Suppressor macrophage treated with lipopolysaccharide for 4 hours (primary cell): ENCODE measurements around the gene CD99.
A peak's percentile ranks its signal among the peaks of the same experiment; 100 is the strongest.

ENCODE experiments used
- DNase-seq: peaks from one replicate; pipeline ENCODE4 v3.0.0-alpha.2; 2020

The CD99 gene

DNA sequence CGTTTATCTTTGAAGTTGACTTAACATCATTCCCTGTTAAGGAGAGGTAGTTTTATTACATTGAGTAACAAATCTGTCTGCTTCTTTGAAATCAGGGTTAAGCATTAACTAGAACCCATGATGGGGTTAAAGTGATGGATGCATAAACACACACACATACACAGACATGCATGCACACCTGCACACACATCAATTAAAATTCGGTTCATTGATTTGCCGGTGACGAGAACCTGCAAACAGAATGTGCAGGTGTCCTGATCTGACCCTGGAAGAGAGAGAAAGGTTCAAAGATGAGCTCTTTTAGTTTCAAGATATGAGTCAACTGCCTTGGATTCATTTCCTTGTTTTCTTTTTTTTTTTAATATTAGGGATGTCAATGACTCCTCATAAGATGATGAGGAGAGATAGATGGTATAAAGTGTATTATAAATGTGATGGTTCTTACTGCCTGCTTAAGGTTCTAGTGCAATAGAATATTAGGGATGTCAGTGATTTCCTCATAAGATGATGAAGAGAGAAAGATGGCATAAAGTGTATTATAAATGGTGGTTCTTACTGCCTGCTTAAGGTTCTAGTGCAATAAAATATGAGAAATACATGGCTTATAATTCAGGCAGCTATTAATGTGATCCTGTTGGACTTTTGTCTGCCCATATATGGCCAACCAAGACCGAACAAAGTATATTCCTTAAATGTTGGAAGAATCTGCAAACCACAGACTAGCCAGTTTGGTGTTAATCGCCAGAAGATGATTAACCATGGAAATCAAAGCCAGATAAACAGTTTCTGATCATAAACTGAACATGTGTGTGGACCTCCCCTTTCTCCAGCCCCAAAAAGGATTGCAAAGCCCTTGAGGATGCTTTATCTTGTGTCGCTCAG, 14.1 kb upstream of the CD99 start:
- DNase-seq, result no peak

DNA sequence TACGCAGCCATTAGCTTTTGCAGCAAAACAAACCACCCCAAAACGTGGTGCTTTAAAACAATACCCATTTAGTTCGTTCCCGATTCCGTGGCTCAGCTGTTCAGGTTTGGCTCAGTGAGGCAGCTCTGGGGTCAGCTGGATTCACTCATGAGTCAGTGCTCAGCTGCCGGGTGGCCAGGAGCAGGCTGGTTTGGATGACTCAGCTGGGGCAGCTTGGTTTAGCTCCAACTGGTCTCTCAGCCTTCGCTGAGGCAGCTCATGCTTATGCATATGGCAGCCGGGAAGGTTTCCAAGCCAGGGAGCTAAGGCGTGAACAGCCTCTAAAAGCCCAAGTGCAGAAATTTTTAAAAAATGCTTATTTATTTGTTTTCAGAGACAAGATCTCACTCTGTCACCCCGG, 13.3 kb upstream of the CD99 start:
- peak; percentile 50 for DNase-seq

DNA sequence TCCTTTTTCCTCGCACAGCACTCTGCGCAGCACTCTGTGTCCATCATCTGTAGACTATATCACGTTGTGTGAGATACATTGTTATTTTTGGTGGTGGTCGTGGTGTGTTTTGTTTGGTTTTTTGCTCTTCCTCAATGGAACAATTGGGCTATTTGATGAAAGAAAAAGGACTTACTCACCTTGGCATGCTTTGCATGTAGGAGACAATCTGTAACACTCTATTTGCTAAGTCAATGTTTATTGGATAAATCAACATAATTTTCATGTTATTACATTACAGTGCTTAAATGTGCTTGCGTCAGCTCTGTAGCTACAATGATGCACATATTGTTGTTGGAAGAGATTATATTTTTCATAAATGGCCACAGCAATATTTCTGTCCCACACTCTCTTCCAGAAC, 12.5 kb upstream of the CD99 start:
- DNase-seq, result no peak

DNA sequence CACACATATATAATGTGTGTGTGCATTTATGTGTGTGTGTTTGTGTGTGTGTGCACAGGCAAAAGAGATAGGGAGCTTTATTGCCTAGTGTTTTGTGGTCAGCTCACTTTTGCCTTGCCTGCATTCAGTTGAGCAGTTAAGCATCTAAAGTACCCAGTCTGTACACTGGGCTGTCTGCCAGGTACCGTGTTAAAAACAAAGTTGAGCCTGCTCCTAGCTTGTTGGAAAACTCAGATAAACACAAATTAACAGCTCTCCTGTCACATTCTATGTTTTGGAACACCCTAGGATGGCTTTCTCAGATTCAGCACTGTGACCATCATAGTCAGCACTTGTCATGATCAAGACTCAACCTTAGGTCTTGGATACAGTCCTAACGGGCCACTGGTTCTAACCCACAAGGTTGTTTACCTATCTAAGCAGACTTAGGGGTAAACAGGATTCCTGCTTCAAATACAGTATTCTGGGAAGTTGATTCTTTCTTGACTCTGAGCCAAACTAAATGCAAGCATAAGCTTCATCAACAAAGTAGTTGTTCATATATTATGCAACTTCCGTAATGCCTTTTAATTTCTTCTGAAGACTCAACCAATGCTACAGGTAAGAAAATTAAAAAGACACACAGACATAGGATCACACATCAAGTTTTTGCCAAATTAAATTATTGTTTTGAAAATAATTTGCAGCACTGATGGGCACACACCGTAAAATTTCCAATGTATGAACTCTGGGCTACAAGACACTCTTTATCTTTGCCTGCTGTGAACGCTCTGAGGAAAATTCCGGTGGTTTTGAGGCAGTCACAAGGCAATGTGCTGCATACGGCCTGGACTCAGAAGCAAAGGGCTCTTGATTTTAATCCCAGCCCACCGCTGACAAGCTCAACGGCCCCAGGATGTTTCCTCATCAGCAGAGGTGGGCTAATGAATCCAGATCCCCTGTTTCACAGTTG, 11.3 kb upstream of the CD99 start:
- DNase-seq, result no peak

DNA sequence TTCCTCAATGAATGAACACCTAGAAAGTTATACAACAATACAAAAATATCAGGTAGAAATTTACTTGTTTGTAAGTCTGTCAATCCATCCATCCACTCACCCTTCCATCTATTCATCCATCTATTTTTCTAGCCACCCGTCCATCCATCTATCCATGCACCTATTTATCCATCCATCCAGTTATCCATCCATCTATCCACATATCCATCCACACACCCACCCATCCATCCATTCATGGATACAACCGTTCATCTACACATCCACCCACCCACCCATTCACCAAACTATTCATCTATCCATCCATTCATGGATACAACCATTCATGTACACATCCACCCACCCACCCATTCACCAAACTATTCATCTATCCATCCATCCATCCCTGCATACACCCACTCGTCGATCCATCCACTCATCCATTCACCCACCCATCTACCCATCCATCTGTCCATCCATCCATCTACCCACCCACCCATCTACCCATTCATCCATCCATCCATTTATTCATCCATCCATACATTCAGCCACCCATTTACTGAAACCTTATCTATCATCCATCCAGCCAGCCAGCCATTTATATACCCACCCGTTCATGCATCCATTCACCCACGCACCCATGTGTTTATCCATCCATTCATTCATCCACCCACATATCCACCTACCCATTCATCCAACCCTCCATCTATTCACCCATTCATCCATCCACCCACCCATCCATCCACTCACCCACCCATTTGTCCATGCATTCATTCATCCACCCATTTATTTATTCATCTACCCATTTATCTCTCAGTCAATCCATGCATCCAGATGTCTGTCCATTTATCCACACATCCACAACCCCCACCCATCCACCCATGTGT, 10.4 kb upstream of the CD99 start:
- DNase-seq, result no peak

DNA sequence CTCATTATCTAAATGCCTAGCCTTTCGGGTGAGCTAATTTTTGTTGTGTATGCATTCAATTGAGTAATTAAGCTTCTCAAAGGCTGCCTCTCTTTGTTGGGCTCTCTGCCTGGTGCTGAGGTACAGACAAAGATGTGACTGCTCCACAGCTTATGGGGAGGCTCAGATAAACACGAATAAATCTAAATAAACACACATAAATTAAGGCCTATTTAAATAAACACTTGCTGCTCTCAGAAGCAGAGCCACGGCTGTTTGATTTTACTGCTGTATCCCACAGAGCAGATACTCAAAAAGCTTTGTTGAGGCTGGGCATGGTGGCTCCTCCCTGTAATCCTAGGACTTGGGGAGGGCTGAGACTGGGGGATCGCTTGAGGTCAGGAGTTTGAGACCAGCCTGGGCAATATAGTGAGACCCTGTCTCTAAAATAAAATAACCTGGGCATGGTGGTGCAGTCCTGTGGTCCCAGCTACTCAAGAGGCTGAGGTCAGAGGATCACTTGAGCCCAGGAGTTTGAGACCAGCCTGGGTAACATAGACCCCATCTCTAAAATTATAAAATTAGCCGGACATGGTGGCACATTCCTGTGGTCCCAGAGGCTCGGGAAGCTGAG, 8.4 kb upstream of the CD99 start:
- DNase-seq, result no peak

DNA sequence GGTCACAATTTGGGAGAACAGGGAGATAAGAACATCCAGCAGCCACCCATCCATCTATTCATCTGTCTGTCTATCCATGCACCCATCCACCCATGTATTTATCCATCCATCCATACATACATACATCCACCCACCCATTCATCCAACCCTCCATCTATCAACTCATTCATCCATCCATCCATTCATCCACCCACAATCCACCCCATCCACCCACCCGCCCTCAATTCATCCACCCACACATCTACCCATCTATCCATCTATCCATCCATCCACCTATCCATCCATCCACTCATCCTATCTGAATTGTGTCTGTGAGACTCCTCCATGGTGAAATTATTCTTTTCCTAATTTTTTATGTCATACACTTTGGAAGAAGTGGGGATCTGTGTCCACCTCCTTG, 6.8 kb upstream of the CD99 start:
- no peak for DNase-seq

DNA sequence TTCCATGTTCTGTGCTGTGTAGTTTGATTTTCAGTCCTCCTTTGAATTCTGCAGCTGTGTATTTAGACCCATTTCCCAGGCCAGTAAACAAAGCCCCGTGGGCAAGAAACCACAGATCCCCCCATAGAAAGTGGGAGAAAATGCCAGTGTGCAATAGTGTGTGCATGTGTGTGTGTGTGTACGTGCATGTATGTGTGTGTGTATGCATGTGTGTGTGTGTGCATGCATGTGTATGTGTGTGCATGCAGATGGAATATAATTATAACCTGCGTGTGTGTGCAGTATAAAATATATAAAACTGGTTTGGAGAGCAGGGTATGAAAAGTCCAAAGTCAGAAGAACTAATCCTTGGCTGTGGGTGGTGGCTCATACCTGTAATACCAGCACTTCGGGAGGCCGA, 5.2 kb upstream of the CD99 start:
- no peak for DNase-seq

DNA sequence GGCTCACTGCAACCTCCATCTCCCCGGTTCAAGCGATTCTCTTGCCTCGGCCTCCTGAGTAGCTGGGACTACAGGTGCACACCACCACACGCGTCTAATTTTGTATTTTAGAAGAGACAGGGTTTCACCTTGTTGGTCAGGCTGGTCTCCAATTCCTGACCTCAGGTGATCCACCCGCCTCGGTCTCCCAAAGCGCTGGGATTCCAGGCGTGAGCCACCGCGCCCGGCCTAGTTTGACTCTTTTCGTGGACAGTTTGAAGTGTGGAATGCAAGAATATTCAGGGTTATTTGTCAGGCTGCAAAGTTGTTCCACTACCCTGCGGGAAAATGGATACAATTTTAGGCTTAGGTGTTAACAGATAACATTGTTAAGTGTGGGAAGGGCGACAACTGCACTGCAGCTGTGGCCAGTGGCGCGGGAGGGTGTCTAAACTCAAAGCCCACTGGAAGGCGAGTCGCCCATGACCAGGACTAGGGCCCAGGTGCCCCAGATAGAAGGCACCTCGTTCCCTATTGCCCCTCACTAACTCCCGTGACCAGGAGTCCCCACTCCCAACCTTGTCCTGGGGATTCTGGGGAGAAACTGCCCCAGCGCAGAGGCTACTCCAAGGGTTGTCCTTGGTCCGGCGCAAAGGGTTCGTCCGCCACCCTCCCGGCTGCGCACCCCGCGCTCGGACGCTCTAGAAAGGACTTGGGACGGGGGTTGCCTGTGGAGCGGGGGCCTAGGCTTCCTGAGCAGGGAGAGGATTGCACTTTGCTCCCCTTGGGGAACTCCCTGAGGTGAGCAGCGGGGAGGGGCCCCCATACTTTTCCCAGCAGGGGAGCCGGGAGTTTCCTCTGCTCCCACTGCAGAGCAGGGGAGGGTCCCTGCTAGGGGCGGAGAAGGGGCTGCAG, 1.1 kb upstream of the CD99 start:
- no peak for DNase-seq

DNA sequence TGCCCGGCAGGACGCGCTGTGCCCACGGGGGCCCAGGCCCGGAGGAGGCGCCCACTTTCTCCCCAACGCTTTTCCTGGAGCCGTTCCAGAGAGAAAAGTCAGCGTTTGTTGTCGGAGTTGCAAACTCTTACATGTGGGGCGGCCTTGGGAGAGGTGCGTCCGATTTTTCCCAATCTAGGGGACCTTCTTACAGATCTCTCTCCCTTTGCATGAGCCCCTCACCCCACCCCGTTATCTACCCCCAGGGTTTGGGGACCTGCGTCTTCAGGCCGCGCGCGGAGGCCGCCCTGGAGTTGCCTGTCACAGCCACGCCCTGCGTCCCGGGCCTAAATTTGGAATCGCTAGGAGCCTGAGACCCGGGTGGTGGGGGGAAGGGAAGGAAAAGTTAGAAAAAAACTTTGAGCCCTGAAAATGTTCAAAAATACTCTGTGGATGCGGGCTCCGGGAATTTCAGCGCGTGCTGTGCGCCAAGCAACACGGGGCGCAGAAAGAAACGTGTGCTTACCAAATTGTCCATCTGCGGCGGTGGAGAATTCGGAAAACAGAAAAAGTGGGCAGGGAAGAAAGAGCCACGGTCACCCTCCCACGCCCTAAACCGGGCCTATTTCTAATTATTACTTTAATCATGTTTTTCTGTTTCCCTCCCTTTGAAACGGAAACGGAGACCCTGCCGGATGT, 587 bp downstream of the CD99 start:
- DNase-seq, result peak; percentile 44

DNA sequence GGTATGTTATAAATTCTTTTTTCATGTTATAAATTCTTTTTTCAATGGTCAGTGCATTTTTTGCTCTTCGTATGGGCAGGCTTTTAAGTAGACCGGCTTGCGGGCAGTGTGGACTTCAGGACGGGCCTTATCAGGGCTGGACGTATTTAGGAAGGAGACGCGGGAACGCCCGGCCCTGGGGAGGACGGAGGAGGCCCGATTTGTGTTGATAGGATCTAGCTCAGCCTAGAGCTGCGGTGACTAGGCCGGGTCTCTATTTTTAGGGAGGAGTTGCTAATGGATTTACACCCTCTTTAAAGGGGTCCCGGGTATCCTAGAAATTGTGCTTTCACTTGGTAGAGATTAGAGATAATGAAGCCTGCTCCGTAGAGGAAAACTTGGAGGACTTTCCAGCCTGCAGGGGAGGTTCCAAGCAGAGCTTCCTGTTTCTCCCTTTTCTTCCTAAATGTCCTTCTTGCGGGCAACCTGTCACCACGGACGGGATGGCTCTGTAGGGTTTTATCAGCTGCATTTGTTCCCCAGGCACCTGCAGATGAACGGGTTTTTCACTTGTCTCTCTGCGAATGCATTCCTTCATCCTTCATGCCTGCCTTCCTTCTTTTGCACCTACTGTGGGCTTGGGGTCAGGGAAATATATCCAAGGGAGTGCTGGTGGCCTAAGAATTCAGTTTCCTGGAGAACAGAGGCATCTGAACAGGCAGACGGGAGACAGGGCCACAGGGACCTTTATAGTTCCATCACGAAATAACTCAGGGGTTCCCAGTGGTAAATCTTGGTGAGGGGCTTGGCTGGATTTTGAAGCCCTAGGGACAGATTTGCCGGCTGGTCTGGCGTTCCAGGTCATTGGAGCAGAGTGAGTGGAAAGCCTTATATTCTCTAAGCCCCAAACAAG, 1.4 kb downstream of the CD99 start:
- peak; percentile 46 for DNase-seq

DNA sequence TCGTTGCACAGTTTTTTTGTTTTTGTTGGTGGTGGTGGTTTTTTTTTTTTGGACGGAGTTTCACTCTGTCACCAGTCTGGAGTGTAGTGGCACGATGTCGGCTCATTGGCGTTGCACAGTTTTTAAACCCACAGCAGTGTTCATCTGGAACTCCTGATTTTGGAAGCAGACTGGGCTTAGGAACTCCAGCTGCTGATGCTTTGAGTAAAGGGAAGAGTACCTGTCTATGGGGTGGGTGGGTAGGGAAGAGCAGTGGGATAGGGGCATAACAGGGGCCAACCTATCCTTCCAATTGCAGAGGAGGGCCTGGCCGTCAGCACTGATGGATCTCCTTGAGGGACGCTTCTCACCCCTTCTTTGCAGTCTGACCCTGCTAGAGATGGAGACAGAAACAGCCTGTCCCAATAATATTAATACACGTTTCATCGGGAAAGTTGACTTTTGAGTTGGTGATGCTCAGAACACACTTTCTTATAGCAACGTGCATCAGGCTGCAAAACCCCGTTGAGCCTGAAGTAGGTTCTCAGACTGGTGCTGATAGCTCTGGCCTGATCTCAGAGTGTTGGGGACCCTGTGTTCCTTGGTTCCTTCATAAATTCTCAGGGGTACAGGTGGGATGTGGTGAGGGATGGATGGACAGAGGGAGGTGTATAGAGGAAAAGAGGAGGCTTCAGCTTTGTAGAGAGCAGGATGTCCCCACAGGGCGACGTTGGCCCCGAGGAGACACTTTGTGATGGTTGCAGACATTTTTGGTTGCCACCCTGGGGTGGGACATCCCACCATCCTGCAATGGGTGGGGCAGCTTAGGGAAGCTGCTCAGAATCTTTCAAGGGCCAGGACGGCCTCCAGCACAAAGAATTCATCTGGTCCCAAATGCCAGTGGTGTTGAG, 2.3 kb downstream of the CD99 start:
- no peak for DNase-seq

DNA sequence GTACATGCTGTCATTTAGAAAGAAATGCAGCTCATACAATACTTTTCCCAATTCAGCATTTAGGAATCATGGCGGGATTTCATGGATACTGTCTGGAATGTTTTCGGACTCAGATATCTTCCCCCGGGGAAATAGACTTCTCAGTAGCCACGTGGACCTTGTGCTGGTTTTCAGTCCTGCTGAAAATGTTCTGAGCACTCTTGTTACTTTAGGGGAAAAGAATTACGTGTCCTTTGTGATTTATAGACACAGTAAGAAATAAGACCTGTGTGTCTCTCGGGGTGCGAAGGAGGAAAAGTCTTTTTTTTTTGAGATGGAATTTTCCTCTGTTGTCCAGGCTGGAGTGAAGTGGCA, 3.8 kb downstream of the CD99 start:
- no peak for DNase-seq

DNA sequence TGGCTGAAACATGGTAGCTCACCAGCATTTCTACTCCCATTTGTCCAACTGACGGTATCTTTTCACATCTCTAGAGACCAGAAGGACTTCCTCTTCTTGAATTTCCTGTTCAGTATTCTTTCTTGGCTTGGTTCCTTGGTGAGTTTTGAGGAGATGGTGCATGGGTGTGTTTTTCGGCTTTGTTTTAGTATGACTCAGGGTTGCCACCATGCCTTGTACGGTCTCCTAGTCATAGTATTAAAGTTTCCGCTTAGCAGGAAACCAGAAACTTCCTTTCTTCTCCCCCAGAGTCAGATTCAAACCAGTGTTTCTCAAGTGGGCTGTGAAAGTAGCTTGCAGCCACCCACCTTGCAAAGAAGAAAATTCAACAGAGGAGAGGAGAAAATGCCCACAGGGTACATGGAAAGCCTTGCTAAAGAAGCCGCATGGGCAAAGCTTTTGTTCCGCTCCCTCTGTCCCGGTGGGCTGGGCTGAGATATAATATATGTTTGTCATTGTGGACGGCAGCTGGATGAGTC, 5.7 kb downstream of the CD99 start:
- DNase-seq, result peak; percentile 92

DNA sequence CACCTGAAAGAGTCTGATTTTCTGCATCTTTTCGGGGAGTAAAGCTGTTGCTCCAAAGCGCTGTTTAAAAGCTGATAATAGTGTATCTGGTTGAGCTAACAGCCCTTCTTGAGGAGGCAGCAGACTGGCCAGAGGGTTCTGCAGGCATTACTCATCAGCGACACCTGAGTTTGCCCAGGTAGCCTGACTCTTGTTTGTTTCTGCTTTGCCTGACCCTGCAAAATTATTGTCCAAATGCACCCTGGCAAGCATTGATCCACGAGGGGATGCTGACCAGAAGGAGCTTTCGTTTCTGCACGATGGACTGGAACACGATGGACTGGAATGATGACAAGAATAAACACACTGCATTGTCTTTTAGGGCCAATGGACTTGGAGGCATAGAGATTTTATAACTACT, 6.2 kb downstream of the CD99 start:
- no peak for DNase-seq

DNA sequence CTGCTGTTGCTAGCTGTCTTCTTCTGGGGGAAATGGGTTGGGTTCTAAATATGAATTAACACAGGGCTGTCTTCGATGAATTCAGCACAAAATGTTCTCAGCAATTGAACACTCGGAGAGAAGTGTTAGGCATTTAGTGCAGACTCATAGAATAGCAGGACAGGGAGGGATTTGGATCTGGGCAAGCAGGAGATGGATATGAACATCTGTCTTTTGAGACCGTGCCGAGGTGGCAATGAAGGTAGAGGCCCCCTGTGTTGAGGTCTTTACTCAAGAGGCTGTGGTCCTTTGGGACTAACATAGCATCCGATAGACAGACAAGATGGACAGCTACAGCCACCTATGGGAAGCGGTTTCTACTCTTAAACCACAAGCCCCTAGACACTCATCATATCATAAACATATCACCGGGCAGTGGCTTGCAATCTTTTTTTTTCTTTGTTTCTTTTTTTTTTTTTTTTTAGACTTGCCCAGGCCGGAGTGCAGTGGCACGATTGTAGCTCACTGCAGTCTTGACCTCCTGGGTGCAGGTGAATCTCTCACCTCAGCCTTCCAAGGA, 6.7 kb downstream of the CD99 start:
- DNase-seq, result no peak

DNA sequence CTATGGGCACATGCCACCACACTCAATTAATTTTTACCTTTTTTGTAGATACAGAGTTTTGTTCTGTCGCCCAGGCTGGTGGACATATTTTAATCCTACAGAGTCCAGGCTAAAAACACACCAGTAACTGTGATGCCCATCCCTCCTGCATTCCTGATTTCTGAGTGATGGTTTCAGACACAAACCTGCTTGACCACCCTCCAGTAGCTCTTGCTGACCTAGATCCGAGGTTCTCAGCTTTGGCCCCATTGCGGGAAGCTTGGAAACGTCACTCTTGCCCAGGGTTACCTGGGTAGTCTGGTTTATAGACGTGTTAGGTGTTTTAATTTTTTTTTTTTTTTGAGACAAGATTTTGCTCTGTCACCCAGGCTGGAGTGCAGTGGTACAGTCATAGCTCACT, 7.5 kb downstream of the CD99 start:
- DNase-seq, result no peak

DNA sequence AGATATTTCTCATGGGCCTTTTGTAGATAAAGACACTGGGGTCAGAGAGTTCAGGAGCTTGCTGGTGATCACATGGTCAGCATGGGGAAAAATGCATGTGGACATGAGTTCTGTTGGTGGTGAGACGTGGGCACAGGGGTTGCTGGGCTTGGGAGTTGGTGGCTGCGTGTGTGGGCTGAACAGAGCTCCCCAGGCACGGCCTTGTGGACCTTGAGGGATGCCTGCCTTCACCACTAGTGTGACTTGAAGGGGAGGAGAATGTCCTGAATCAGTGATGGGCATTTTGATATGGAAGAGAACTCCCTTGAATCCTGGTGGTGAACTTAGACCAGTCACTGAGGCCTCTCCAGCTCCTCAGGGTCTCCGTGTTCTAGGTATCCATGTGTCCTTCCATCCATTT, 8.9 kb downstream of the CD99 start:
- DNase-seq, result no peak
